H9 (cell line): ENCODE results near the gene IGF2BP3. TPM values are rescaled to one million over a fixed set of nuclear protein-coding genes. Genes with fewer than 3 reads are reported as not detected.

Source experiments
- DNase-seq: peaks from one replicate; pipeline ENCODE4 v3.0.0-alpha.2; 2017
- H2AFZ ChIP-seq: one replicate; pipeline ENCODE4 v1.6.1; 2013; ENCODE audit warnings: mild to moderate bottlenecking, low read length, control low read depth, moderate library complexity
- H2AK5ac ChIP-seq: 2 replicates; pipeline ENCODE4 v1.6.1; 2013; ENCODE audit warnings: low read length, control low read depth, mixed read lengths; ENCODE audit not compliant: insufficient read length
- H2BK120ac ChIP-seq: one replicate; pipeline ENCODE4 v1.6.1; 2013; ENCODE audit warnings: low read depth, mild to moderate bottlenecking, low read length, control low read depth, inconsistent platforms; ENCODE audit not compliant: poor library complexity, severe bottlenecking
- H2BK12ac ChIP-seq: 2 replicates; pipeline ENCODE4 v1.6.1; 2013; ENCODE audit warnings: low read length, control low read depth, mixed read lengths, low read depth; ENCODE audit not compliant: insufficient read length
- H2BK15ac ChIP-seq: 2 replicates; pipeline ENCODE4 v1.6.1; 2013; ENCODE audit warnings: low read depth, low read length, control low read depth
- H2BK20ac ChIP-seq: one replicate; pipeline ENCODE4 v1.6.1; 2013; ENCODE audit warnings: low read depth, mild to moderate bottlenecking, low read length, control low read depth, inconsistent platforms; ENCODE audit not compliant: poor library complexity, severe bottlenecking
- H2BK5ac ChIP-seq: 2 replicates; pipeline ENCODE4 v1.6.1; 2013; ENCODE audit warnings: low read length, control low read depth, mixed read lengths; ENCODE audit not compliant: insufficient read length
- H3K14ac ChIP-seq: 2 replicates; pipeline ENCODE4 v1.6.1; 2013; ENCODE audit warnings: low read length, control low read depth; ENCODE audit not compliant: insufficient read depth
- H3K18ac ChIP-seq: 2 replicates; pipeline ENCODE4 v1.6.1; 2013; ENCODE audit warnings: low read depth, mild to moderate bottlenecking, mixed read lengths, low read length, control low read depth; ENCODE audit not compliant: insufficient read length
- H3K23ac ChIP-seq: 2 replicates; pipeline ENCODE4 v1.6.1; 2013; ENCODE audit warnings: low read length, control low read depth, mixed read lengths, low read depth; ENCODE audit not compliant: insufficient read length
- H3K23me2 ChIP-seq: 2 replicates; pipeline ENCODE4 v1.6.1; 2013; ENCODE audit warnings: low read depth, mild to moderate bottlenecking, mixed read lengths, low read length, control low read depth; ENCODE audit not compliant: insufficient read length, poor library complexity, severe bottlenecking
- H3K27ac ChIP-seq: 2 replicates; pipeline ENCODE4 v1.5.1; 2013; ENCODE audit warnings: low read length, control low read depth, mixed read lengths, low read depth; ENCODE audit not compliant: insufficient read length
- H3K27me3 ChIP-seq: 2 replicates; pipeline ENCODE4 v1.6.1; 2013; ENCODE audit warnings: low read length, control low read depth, inconsistent platforms; ENCODE audit not compliant: insufficient read depth
- H3K4ac ChIP-seq: 2 replicates; pipeline ENCODE4 v1.6.1; 2013; ENCODE audit warnings: low read depth, mild to moderate bottlenecking, control low read depth, inconsistent platforms, low read length, moderate library complexity
- H3K4me1 ChIP-seq: 2 replicates; pipeline ENCODE4 v1.6.1; 2013; ENCODE audit warnings: low read length, control low read depth, inconsistent platforms; ENCODE audit not compliant: insufficient read depth
- H3K4me2 ChIP-seq: 2 replicates; pipeline ENCODE4 v1.6.1; 2013; ENCODE audit warnings: low read length, control low read depth, mixed read lengths; ENCODE audit not compliant: insufficient read length, insufficient read depth
- H3K56ac ChIP-seq: 2 replicates; pipeline ENCODE4 v1.6.1; 2013; ENCODE audit warnings: low read depth, mild to moderate bottlenecking, mixed read lengths, low read length, control low read depth; ENCODE audit not compliant: insufficient read length
- H3K79me1 ChIP-seq: 2 replicates; pipeline ENCODE4 v1.6.1; 2013; ENCODE audit warnings: low read depth, mild to moderate bottlenecking, moderate library complexity, low read length, control low read depth, inconsistent platforms; ENCODE audit not compliant: insufficient read depth, poor library complexity, severe bottlenecking
- H3K79me2 ChIP-seq: 2 replicates; pipeline ENCODE4 v1.6.1; 2013; ENCODE audit warnings: low read length, control low read depth, inconsistent platforms; ENCODE audit not compliant: insufficient read depth
- H3K9ac ChIP-seq: 2 replicates; pipeline ENCODE4 v1.6.1; 2013; ENCODE audit warnings: low read length, control low read depth, mixed read lengths; ENCODE audit not compliant: insufficient read length; ENCODE audit errors: extremely low read depth
- H3K9me3 ChIP-seq: one replicate; pipeline ENCODE4 v1.6.1; 2013; ENCODE audit warnings: low read depth, low read length, inconsistent platforms; ENCODE audit not compliant: control insufficient read depth
- H3T11ph ChIP-seq: one replicate; pipeline ENCODE4 v1.6.1; 2013; ENCODE audit warnings: mild to moderate bottlenecking, low read length, control low read depth, inconsistent platforms
- H4K20me1 ChIP-seq: one replicate; pipeline ENCODE4 v1.6.1; 2013; ENCODE audit not compliant: control insufficient read depth, insufficient read length, insufficient read depth
- H4K5ac ChIP-seq: 2 replicates; pipeline ENCODE4 v1.6.1; 2013; ENCODE audit warnings: low read depth, mild to moderate bottlenecking, mixed read lengths, low read length, control low read depth; ENCODE audit not compliant: insufficient read length
- H4K8ac ChIP-seq: replicated peaks from 2 replicates; pipeline ENCODE4 v1.6.1; 2013; ENCODE audit warnings: low read length, control low read depth, mixed read lengths, low read depth; ENCODE audit not compliant: insufficient read length
- H4K91ac ChIP-seq: 2 replicates; pipeline ENCODE4 v1.6.1; 2013; ENCODE audit warnings: low read depth, mild to moderate bottlenecking, moderate library complexity, mixed read lengths, low read length, control low read depth; ENCODE audit not compliant: insufficient read length
- H3K27ac Mint-ChIP-seq, 3 experiments: 2 replicates in 2 of 3; 3 replicates in 1 of 3; pipeline ENCODE4 v1.8.0; 2020 to 2021; ENCODE audit warnings: mixed read lengths in 3 of 3, mild to moderate bottlenecking in 1 of 3, moderate library complexity in 1 of 3
- H3K27me3 Mint-ChIP-seq: 2 replicates; pipeline ENCODE4 v1.8.0; 2021; ENCODE audit warnings: low read depth, mild to moderate bottlenecking, moderate library complexity, mixed read lengths
- H3K36me3 Mint-ChIP-seq, 3 experiments: 2 replicates in 2 of 3; 3 replicates in 1 of 3; pipeline ENCODE4 v1.8.0; 2020 to 2021; ENCODE audit warnings: low read depth in 3 of 3, mixed read lengths in 3 of 3; ENCODE audit not compliant: insufficient read depth in 1 of 3
- H3K4me1 Mint-ChIP-seq, 2 experiments: 2 replicates each; pipeline ENCODE4 v1.8.0; 2020; ENCODE audit warnings: mixed read lengths in 2 of 2
- H3K4me3 Mint-ChIP-seq, 2 experiments: 2 replicates in 1 of 2; 3 replicates in 1 of 2; pipeline ENCODE4 v1.8.0; 2020 to 2021; ENCODE audit warnings: mild to moderate bottlenecking in 2 of 2, mixed read lengths in 2 of 2, moderate library complexity in 1 of 2
- H3K9me3 Mint-ChIP-seq, 2 experiments: 2 replicates in 1 of 2; 3 replicates in 1 of 2; pipeline ENCODE4 v1.8.0; 2020; ENCODE audit warnings: mild to moderate bottlenecking in 2 of 2, mixed read lengths in 2 of 2, moderate library complexity in 1 of 2
- CTCF ChIP-seq: fragments of 200-600 bp; sonication (generic); conservative IDR thresholded peaks from 3 replicates; pipeline ENCODE4 v1.8.0; 2021; ENCODE audit warnings: antibody characterized with exemption, mild to moderate bottlenecking
- WGBS: extraction: QIAGEN DNeasy Blood & Tissue Kit; methylation state at CpG from one replicate; pipeline ENCODE4 v1.1.7; 2013; ENCODE audit warnings: missing lambda C conversion rate, low lambda C conversion rate, mixed read lengths; ENCODE audit not compliant: insufficient read length; ENCODE audit errors: extremely low coverage; 5-methylcytosine and 5-hydroxymethylcytosine counted together
- total RNA-seq: library from RNA; stranded (reverse); gene quantifications from 2 replicates; pipeline ENCODE4 v1.2.1, GENCODE V29; 2021

Gene IGF2BP3
- total RNA-seq, 1 experiment from 2014 or later: 197 TPM

- no peaks in the 10 kb centered on the region; a peak in 1 of 5 replicates for H3K9me3 Mint-ChIP-seq
- no peak overlapping the region for H3K14ac ChIP-seq
- H3K79me2 ChIP-seq: no peaks in the 10 kb centered on the region
- H2BK20ac ChIP-seq: no peak overlapping the region
- H2BK5ac ChIP-seq: no peak overlapping the region
- H3K23ac ChIP-seq: no peak overlapping the region
- WGBS: no CpG with 5 or more reads among the region's 5 CpGs
- H3K56ac ChIP-seq: no peak overlapping the region
- peak overlapping the region in 2 of 3 experiments; percentile 40 to 47; a peak in 5 of 7 replicates for H3K27ac Mint-ChIP-seq
- no peaks in the 10 kb centered on the region for H4K20me1 ChIP-seq
- no peak overlapping the region for H3T11ph ChIP-seq
- H3K27me3 ChIP-seq: no peaks in the 10 kb centered on the region
- H3K9ac ChIP-seq: no peak overlapping the region
- H3K23me2 ChIP-seq: no peaks in the 10 kb centered on the region
- peaks cover 18 to 28% of the 10 kb centered on the region in 2 experiments for H3K4me1 Mint-ChIP-seq
- no peak overlapping the region for H3K4me3 Mint-ChIP-seq
- no peak overlapping the region for H3K4me2 ChIP-seq
- H4K5ac ChIP-seq: no peak overlapping the region
- H4K91ac ChIP-seq: no peak overlapping the region
- no peak overlapping the region for H2BK120ac ChIP-seq
- no peaks in the 10 kb centered on the region for H3K79me1 ChIP-seq
- H3K9me3 ChIP-seq: no peaks in the 10 kb centered on the region
- H3K4me1 ChIP-seq: no peaks in the 10 kb centered on the region
- H2BK12ac ChIP-seq: no peak overlapping the region
- H4K8ac ChIP-seq: no peak overlapping the region
- H3K27me3 Mint-ChIP-seq: no peaks in the 10 kb centered on the region; the same call in 1 of the 2 replicates
- no peak overlapping the region for H2AFZ ChIP-seq
- no peak overlapping the region for H3K4ac ChIP-seq
- TF ChIP-seq CTCF: no peak
- H2BK15ac ChIP-seq: no peak overlapping the region
- H3K27ac ChIP-seq: no peak overlapping the region
- no peak for DNase-seq
- H3K18ac ChIP-seq: no peak overlapping the region
- no peak overlapping the region for H2AK5ac ChIP-seq
- H3K36me3 Mint-ChIP-seq: no peaks in the 10 kb centered on the region
Observed at GRCh38 chr7:23287612-23288011, 182.7 kb downstream of the IGF2BP3 start.
